ENCODE measurements around the gene SPG7.
"Not testable (repeated sequence)": the region's sequence is repeated elsewhere in the genome, so short reads cannot be mapped to it uniquely, and the experiment has no call there.

The SPG7 gene

DNA sequence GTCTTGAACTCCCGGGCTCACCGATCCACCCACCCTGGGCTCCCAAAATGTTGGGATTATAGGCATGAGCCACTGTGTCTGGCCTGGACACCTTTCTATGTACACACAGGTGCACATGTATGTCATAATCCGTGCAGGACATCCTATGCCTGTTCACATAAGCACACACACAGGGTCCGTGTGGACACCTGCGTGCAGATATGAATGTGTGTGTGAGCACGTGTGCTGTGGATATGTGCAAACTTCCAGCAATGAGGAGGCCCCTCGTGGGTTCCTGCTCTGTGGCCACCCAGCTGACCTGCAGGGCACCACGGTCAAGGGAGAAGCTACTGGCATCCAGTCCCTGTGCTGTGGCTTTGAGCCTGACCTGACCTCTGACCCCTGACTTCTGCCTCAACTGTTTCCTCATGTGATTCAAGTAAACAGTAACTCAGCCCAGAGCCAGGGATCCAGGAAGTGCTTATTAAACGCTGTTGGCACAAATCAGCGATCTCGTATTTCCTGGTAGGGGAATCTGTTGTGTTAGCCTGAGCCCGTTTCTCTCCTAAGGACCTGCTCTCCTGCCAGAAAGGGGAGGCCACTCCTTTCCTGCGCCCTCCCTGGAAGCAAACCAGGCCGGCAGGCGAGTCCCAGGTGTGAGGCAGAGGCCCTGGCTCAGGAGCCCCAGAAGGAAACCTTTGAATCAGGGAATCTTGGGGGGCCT lies 73.8 kb downstream of the SPG7 start:
- DNase-seq: no peak

DNA sequence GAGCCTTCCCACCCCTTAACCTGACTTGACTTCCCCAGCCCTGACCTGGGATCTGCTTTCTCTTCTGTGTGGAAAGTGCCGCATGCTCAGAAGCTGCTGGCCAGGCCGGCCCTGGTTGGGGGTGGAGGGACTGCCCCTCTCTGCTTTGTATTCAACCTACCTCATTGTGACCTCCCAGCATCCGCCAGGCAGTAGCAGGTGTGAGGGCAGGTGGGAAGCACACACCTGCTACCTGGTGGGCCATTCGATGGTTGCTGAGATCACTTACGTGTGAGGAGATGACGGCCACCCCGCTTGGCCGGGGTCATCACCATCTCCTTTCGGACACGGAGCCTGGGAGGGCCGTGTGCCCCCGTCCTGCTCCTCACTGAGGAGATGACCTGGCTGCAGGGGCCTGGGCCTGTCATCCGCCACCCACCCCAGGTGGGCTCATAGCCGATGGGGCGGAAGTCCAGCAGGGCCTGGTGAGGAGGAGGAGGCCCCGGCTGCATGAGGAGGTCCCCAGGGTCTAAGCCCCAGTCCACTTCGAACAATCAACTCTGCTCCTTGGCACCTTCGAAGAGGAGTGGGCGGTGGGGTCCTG lies 74.5 kb downstream of the SPG7 start:
- no peak for DNase-seq

DNA sequence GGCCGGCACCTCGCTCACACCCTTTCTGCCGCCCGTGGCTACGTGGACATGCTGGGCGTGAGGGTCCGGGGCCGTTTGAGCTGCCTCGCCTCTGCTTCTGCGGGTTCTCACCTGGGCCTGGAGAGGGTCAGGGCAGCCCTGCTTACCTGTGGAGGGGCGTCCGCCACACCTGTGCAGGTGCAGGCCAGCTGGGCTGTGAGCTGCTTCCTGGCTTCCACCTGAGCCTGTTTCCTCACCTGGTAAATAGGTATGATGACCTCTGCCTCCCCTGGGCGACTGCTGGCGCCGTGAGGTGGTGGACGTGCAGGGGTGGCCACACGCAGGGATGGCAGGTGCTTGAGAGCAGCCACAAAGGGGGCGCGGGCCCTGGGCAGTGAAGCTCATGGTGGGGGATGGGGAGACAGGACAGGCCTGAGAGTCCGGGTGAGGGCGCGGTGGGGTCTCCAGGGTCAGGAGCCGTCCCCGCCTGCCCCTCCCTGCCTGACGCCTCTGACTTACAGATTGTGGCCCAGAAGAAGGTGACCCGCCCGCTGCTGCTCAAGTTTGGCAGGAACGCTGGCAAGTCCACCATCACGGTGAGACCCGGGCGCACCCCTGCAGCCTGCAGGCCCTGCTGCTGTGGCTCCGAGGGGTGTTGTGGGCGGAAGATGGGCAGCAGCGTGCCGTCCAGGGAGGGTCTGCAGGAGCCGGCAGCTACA lies 75.1 kb downstream of the SPG7 start:
- no peak for DNase-seq

DNA sequence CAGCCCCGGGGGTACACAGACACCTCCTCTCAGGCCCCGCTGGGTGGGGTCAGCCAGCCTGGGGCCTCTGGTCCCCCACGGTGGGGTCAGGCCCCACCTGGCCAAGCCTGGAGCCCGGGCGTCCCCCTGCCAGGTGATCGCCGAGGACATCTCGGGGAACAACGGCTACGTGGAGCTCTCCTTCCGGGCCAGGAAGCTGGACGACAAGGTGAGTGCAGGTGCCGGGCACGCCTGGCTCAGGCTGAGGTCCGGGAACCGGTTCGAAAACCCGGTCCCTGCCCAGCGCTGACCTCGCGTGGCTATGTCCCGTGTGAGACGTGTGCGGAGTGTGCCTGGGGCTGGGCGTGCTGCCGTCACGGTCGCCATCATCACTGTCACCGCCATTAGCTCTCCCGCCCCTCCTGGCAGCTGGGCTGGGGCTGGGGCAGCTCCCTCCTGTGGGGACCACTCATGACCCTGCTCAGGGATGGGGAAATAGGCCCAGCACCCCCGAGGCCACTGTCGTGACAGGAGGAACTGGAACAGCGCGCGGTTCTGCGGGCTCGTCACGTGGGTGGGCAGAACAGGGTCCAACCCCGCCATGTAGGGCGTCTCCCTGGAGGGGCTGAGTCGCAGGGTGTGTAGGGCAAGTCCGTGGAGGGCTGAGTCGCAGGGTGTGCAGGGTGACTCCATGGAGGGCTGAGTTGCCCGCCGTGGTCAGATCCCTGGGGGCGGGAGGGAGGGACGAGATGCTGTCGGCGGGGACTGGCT lies 75.9 kb downstream of the SPG7 start:
- DNase-seq: no peak

DNA sequence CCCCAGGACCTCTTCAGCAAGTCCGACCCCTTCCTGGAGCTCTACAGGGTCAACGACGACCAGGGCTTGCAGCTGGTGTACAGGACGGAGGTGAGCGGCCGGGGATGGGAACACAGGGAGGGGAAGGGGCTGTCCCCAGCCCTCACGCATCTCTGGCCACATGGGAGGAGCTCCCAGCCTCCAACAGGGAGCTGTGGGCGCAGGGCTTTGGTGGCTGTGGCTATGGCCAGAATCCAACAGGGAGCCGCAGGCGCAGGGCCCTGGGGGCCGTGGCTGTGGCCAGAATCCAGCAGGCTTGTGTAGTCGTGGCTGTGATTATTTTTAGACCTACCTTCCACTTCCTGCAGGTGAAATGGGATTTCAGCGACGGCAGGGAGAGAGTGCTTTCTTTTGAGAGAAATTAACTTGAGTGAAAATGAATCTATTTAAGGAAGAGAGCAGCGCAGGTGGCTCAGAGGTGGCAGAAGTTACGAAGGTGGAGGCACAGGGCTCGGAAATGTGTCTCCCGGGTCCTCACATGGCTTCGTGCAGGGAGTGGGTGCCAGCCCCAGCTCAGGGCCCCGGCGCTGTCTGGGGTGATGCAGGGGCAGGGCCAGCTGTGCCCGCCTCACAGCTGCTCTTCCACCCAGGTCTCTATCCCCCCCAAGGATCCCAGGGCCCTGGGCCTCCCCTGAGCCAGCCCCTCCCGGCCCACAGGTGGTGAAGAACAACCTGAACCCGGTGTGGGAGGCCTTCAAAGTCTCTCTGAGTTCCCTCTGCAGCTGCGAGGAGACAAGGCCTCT lies 76.8 kb downstream of the SPG7 start:
- DNase-seq: no peak

DNA sequence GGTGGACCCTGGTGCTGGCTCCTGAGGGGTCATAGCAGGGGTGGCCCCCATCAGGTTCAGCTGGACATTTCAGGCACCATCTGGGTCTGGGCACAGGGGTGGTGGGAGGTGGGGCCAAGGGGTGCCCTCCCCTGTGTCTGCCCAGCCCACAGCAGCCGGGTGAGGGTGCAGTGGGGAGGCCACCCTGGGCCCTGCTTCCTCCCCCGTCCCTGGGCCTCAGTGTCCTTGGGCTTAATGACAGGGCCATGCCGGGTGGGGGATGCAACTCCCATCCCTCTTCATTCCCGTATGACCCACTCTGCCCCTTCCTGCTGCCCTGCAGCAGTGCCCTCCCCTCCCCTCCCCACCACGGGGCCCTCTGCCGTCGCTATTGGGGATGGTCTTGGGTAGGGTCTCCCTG lies 78.0 kb downstream of the SPG7 start:
- DNase-seq: no peak

DNA sequence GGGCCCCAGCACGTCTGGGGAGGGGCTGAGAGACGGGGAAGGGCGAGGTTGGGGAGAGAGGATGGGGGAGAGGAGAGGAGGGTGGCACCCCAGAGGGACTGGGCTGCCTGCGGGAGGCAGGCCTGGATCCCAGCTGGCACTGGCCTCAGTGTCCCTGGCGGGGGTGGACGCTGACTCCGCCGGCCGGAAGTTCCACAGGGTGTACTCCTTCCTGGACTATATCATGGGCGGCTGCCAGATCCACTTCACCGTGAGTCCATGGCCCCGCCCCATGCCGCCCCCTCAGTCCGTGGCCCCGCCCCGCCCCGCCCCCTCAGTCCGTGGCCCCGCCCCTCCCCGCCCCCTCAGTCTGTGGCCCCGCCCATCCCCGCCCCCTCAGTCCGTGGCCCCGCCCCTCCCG lies 78.7 kb downstream of the SPG7 start:
- peak; percentile 31 for DNase-seq

DNA sequence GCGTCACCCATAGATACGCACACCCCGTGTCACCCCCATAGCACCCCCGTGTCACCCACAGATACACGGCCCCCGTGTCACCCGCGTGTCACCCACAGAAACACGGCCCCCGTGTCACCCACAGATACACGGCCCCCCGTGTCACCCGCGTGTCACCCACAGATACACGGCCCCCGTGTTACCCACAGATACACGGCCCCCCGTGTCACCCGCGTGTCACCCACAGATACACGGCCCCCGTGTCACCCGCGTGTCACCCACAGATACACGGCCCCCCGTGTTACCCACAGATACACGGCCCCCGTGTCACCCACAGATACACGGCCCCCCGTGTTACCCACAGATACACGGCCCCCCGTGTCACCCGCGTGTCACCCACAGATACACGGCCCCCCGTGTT lies 79.5 kb downstream of the SPG7 start:
- not testable (repeated sequence) for DNase-seq

DNA sequence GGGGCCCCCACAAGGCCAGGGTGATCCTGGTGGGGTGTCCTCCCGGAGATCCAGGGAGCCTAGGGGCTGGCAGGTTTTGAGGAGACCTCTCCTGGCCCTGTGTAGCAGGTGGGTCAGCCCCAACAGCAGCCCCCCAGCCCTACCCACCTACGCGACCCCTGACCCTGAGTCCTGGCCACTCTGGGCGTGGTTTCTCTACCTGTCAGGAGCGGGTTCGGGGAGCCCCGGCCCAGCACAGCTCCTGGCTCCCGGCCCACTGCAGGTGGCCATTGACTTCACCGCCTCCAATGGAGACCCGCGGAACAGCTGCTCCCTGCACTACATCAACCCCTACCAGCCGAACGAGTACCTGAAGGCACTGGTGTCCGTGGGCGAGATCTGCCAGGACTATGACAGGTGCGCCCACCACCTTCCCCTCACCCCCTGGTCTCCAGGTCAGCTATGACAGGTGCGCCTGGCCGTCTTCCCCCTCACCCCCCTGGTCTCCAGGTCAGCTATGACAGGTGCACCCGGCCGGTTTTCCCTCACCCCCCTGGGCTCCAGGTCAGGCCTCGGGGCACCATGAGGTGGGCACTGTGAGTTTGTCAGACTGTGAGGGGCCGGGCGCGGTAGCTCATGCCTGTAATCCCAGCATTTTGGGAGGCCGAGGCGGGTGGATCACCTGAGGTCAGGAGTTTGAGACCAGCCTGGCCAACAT lies 80.4 kb downstream of the SPG7 start:
- no peak for DNase-seq

DNA sequence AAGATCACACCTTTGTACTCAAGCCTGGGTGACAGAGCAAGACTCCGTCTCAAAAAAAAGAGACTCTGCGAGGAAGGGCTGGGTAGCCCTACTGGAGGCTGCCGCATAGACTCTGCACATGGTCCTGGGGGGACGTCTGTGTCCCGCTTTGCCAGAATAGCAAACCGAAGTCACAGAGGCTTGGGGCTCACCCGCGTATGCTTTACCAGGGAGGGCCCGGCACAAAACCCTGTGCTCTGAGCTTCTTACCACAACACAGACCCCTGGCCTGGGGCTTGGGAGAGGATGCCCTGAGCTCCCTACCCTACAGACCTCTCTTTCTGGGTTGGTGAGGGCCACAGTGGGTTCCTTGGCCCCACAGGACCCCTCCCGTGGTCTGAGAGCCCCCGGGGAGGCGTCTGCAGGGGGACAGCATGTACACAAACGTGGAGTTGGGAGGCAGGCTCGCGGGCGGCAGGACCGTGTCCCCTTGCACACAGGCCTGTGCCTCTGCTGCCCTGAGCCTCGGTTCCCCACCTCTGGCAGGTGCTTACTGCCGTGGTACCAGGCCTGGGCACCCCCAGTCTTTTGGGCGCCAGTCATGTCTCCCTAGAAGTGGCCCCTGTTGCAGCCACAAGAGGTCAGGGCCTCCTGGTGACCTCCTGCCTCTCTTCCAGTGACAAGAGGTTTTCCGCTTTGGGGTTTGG lies 81.2 kb downstream of the SPG7 start:
- DNase-seq: no peak

DNA sequence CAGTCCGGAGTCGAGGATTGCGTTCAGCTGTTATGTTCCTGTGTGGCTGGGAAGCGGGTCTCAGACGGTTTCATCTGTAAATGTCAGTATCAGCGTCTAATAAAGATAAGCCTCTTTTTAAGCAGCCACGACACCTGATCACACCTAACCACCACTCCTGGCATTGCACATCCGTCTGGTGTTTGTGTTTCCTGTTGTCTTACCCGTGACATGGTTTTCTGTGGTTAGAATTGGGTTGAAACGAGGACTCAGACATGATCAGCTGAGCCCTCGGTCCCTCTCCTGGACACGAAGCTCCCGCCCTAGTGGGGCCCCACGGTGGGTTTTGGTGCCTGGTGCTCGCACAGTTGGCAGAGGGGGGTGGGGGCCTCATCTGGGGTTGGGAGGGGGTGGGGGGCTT lies 85.6 kb downstream of the SPG7 start:
- no peak for DNase-seq

DNA sequence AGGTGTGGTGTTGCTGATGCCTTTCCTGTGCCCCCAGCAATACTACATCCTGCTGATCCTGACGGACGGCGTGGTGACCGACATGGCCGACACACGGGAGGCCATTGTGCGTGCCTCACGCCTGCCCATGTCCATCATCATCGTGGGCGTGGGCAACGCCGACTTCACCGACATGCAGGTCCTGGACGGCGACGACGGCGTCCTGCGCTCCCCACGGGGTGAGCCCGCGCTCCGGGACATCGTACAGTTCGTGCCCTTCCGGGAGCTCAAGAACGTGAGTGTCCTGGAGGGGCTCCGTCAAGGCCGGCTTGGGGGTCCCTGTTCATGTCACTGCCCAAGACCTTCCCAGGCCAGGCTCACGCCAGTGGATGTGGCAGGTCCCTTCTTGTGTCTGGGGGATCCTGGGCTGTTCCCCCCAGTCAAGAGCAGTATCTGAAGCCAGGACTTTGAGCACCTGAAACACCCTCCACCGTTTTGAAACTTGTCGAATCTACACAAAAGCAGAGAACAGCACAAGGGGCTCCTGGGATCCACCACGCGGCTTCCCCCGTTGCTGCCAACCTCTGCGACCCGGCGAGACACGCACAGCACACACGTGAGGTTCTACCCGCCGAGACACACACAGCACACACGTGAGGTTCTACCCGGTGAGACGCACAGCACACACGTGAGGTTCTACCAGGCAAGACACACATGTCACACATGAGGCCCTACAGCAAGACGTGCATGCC lies 87.3 kb downstream of the SPG7 start:
- DNase-seq: no peak

DNA sequence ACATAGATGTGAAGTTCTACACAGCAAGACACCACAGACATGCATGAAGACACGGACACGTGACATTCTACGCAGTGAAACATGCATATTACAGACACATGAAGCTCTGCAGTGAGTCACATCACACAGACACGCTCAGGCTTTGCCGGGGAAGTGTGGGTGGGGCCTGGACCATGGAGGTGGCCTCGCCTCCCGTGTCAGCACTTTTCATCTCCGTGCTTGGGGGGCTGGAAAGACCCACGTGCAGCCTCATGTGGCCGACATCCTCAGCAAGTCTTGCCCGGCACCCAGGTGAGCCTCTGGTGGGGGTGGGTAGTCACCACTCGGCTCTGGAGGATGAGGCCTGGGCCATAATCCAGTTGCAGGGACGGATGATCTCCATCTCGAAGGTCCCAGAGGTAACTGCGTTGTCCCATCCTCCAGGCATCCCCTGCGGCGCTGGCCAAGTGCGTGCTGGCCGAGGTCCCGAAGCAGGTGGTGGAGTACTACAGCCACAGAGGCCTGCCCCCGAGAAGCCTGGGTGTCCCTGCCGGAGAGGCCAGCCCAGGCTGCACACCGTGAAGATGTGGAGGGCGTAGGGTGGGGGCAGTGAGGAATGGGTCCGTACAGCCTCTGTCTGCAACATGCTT lies 88.0 kb downstream of the SPG7 start:
- no peak for DNase-seq

DNA sequence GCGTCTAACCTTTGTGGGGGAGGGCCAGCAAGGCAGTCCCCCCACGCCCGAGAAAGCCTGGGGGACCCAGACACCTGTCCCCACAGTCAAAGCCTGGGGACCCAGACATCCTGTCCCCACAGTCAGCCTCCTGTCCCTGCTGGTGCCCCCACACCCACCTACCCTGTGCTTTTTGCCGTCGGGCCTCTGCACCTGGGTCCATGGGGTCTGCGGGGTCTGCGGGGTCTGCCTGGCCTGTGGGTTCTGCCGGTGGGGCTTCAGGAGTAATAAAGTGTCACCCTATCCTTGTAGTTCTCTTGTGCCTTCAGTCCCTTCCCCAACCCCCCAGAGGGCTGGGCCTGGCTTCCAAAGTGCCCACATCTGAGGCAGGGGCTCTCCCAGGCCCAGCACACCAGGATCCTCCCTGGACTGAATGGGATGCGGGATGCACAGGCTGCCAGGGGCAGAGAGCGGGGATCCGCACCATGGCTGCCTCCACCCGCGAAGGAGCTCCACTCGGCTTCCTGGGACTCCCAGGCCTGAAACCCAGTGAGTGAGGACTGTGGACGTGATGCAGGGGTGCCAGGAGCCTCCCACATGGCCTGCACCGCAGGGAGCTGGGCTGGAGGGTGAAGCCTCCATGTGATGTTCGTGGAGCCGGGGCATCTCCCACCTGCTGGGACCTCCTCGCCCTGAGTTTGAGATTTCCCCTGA lies 88.9 kb downstream of the SPG7 start:
- no peak for DNase-seq

DNA sequence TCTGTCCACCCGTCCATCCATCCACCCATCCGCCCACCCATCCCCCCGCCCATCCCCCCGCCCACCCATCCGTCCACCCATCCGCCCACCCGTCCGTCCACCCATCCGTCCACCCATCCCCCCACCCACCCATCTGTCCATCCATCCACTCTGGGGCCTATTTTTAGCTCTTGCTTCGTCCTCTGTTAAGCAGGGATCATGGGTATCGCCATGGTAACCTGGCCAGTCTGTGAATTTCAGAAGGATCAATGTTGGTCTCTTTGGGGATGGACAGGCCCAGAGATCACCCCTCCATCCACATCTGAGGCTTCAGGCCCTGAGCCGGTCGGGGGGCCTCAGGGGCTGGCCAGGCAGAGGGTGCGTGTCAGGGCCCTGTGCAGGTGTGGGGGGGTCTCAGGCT lies 90.0 kb downstream of the SPG7 start:
- no peak for DNase-seq

DNA sequence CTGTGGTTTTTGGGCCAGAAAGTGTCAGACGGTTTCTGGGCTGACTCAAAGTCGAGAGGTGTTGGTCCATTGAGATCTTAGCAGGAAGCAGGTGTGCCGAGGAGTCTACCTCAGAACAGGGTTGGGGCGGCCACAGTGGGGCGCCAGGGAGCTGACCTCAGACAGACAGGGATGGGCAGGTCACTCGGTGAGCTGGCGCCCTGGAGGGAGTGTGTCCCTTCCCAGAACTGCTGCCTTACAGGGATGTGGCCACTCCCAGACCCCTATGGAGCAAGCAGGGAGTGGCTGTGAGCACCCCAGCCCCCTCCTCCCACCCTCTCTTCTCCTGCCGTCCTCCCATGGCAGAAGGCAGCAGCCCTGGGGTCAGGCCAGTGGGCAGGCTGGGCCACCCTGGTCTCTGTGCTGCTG lies 91.3 kb downstream of the SPG7 start:
- DNase-seq: no peak

DNA sequence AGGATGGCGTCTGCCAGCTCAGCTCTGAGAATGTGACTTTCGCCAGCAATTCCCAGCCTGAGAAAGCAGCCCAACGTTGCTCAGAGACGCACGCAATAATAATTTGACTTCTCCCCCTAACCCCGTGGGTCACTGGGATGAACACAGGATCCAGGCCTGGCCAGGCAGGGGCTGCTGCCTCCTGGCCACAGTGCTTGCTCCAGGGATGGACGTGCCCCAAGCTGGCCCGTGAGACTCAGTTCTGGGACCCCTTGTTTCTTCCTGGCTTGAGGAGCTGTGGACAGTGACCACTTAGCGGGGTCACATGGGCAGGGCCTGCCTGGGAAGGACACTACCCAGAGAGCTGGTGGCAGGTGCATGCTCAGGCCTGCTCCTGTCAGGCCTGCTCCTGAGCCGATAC lies 91.7 kb downstream of the SPG7 start:
- DNase-seq: no peak

DNA sequence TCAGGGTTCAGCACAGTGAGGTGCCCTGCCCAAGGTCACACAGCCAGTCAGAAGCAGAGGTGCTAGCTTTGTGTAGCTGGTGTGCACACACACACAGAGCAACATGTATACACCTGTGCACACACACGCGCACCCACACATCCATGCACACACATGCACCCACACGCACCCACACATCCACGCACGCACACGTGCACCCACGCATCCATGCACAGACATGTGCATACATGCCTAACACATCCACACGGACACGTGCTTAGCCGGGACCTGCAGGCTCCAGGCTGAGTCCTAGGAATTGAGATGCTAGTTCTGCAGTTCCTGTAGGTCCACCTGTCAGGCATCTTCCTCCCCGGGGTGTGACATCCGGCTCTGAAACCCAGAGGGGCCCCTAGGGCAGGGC lies 92.2 kb downstream of the SPG7 start:
- no peak for DNase-seq

DNA sequence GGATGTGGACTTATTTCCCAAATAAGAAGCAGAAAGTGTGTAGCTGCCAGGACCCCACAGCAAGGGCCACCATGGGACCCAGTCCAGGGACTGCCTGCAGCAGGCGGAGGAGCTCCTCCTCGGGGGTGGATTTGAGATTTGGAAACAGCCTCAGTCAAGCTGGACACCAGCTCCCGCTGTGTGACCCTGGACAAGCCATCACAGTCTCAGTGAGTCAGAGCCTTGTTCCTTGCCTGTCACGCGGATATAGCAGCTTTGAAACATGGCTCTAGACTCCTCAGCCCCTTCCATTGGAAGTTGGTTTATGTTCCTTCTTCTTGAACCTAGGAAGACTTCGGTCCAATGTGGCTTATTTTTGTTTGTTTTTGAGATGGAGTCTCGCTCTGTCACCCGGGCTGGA lies 92.8 kb downstream of the SPG7 start:
- DNase-seq: no peak

DNA sequence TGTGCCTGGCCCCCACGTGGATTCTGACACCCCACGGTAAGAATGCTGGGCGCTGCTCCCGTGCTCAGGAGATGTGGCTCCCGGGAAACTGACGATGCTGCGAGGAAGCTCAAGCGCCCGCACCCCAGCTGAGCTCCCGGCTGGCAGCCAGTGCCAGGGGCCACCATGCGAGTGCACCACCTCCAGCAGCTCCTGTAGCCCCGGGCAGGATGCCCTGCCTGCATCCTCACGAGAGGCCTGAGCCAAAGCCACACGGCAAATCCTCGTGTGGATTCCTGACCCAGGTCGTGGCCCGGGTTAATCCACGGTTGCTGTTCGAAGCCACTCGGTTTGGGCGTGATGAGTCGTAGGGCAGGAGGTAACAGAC lies 93.7 kb downstream of the SPG7 start:
- DNase-seq: no peak

Data from effector CD8-positive, alpha-beta T cell (primary cell).